MCF 10A (cell line): ENCODE data around the gene ARL14. TPM values are rescaled to one million over a fixed set of nuclear protein-coding genes. Genes with fewer than 3 reads are reported as not detected.

Experiments
- Bru-seq: library from RNA; stranded (reverse); fragments of 400-500 nt; gene quantifications from one replicate; lab custom pipeline; 2021; lab: Mats Ljungman, UMichigan
- BruChase-seq, 2 experiments: library from RNA; stranded (reverse); fragments of 400-500 nt; gene quantifications; one replicate each; lab custom pipeline; 2021; lab: Mats Ljungman, UMichigan
- BruUV-seq: library from RNA; stranded (reverse); fragments of 400-500 nt; replicated peaks from 2 replicates; lab custom pipeline; 2021; lab: Mats Ljungman, UMichigan
- CTCF ChIA-PET: fragments of 300-600 bp; sonication (Branson Sonifier 250); formaldehyde crosslinking; extraction: SDS; loops from one replicate; lab custom pipeline; 2021; ENCODE audit warnings: antibody characterized with exemption, inconsistent platforms; lab: Yijun Ruan, JAX
- POLR2A ChIA-PET: fragments of 300-600, 350-650 bp; sonication (Branson Sonifier 250); formaldehyde crosslinking; extraction: SDS; loops from one replicate; lab custom pipeline; 2020; ENCODE audit warnings: antibody characterized with exemption, inconsistent platforms; lab: Yijun Ruan, JAX
- DNase-seq: peaks from one replicate; pipeline ENCODE4 v3.0.0-alpha.2; 2018; ENCODE audit not compliant: unreplicated experiment
- H3K27ac Mint-ChIP-seq: one replicate; pipeline ENCODE4 v1.8.0; 2022; ENCODE audit warnings: mild to moderate bottlenecking, low read depth, mixed read lengths; ENCODE audit not compliant: unreplicated experiment
- H3K27me3 Mint-ChIP-seq: one replicate; pipeline ENCODE4 v1.8.0; 2022; ENCODE audit warnings: mixed read lengths; ENCODE audit not compliant: insufficient read depth, unreplicated experiment
- H3K36me3 Mint-ChIP-seq: one replicate; pipeline ENCODE4 v1.8.0; 2022; ENCODE audit warnings: mild to moderate bottlenecking, moderate library complexity, mixed read lengths; ENCODE audit not compliant: insufficient read depth, unreplicated experiment
- H3K4me1 Mint-ChIP-seq: one replicate; pipeline ENCODE4 v1.8.0; 2022; ENCODE audit warnings: mixed read lengths; ENCODE audit not compliant: insufficient read depth, unreplicated experiment
- H3K4me3 Mint-ChIP-seq: one replicate; pipeline ENCODE4 v1.8.0; 2022; ENCODE audit warnings: mild to moderate bottlenecking, moderate library complexity, mixed read lengths; ENCODE audit not compliant: unreplicated experiment
- H3K9me3 Mint-ChIP-seq: one replicate; pipeline ENCODE4 v1.8.0; 2022; ENCODE audit warnings: mixed read lengths; ENCODE audit not compliant: unreplicated experiment
- intact Hi-C: fragments of 100-400 bp; cut with micrococcal nuclease; formaldehyde crosslinking; loops from 2 replicates; pipeline ENCODE4 v1.14.1; 2022
- long read RNA-seq: library from polyadenylated mRNA; stranded (forward); transcript quantifications from one replicate; pipeline ENCODE4 v2.0.0, GENCODE V29; 2022
- total RNA-seq: library from RNA; stranded (reverse); gene quantifications from 2 replicates; pipeline ENCODE4 v1.2.3, GENCODE V29; 2022
- TF ChIP-seq, protein P1 (sequence below): fragments of 200-600 bp; IDR thresholded peaks from one replicate; pipeline ENCODE4 v1.8.0; 2022; ENCODE audit warnings: antibody characterized with exemption, mild to moderate bottlenecking; ENCODE audit not compliant: unreplicated experiment

Gene ARL14
- total RNA-seq (0.72 and 1.1 TPM in 2 replicates), Bru-seq, nascent RNA (percentile 60 among the genes with signal in this experiment), BruChase-seq, experiment 1, labeled RNA remaining after a 6-hour chase (percentile 47 among the genes with signal in this experiment), BruChase-seq, experiment 2, labeled RNA remaining after a 2-hour chase (percentile 73 among the genes with signal in this experiment)
- long read RNA-seq, transcript ARL14-201 (1 exons, 1,294 nt): major isoform, 5 of 5 reads
- long read RNA-seq, partial matches to known transcripts: 0 of 5 reads
- long read RNA-seq, other reads (novel, unspliced or antisense): 0 of 5 reads

DNA sequence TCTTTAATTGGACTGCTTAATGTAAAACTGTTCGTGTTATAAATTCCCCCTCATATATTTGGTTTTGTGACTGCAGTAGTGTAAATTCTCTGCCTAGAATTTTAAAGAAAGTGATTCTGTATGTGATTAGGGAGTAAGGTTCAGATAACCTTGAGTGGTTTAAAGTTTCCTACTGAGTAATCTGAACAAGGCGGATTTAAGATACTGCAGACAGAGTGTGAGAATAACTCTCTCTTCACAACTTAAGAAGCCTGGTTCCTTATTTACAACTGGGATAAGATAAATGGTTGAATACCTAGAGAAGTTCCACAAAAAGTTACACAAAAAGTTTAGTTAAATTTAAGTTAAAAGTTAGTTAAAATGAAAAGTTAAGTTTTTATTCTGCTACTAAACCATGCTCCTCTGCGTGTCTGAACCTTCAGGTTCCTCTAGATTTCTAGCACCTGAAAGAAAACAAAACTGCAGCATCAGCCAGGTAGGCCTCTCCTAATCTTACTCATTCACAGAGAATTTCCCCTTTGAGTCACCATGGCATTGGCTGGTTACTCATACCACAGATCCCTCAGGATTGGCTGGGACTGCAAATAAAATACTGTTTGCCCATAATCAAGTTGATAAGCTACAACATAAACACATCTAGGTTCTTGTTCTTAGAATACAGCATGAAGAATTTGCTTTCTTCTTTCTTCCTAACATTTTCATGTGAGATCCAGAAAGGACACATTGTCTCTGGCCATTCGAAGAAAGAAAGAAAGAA, at the start of gene ARL14:
TSS of gene ARL14 (plus strand) at position 614 of the 757 bp plus-strand sequence. CDS start 187 bp downstream, outside the sequence.
- H3K4me1 Mint-ChIP-seq: peaks cover 36% of the 10 kb centered on the region
- TF ChIP-seq, protein P1, sequence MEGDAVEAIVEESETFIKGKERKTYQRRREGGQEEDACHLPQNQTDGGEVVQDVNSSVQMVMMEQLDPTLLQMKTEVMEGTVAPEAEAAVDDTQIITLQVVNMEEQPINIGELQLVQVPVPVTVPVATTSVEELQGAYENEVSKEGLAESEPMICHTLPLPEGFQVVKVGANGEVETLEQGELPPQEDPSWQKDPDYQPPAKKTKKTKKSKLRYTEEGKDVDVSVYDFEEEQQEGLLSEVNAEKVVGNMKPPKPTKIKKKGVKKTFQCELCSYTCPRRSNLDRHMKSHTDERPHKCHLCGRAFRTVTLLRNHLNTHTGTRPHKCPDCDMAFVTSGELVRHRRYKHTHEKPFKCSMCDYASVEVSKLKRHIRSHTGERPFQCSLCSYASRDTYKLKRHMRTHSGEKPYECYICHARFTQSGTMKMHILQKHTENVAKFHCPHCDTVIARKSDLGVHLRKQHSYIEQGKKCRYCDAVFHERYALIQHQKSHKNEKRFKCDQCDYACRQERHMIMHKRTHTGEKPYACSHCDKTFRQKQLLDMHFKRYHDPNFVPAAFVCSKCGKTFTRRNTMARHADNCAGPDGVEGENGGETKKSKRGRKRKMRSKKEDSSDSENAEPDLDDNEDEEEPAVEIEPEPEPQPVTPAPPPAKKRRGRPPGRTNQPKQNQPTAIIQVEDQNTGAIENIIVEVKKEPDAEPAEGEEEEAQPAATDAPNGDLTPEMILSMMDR: no peak
- TSS peak; percentile 90 for BruUV-seq

DNA sequence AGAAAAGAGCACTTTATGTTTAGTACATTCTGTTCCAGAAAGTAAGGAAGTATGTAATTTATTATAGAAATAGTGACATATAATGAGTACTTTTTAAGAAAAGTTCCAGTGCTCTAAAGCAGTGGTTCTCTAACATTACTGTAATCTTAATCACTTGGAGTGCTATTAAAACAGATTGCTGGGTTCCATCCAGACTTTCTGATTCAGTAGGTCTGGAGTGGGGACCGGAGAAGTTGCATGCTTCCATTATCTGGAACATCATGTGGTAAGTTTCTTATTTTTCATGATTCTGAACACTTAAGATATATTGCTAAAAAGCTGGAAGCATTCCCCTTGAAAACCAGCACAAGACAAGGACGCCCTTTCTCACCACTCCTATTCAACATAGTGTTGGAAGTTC, 47.5 kb upstream of the ARL14 start:
- Mint-ChIP-seq H3K27me3 (no peaks in the 10 kb centered on the region), H3K9me3 (no peaks in the 10 kb centered on the region), H3K4me1 (no peaks in the 10 kb centered on the region), H3K4me3 (no peak overlapping the region), H3K36me3 (no peaks in the 10 kb centered on the region), H3K27ac (no peak overlapping the region)
- no TSS peak for BruUV-seq
- TF ChIP-seq, protein P1: no peak
- ChIA-PET POLR2A (no interaction called here), CTCF (no interaction called here)
- DNase-seq: no peak
- intact Hi-C loops: no loop called here

More for the DNA sequence above, at the start of gene ARL14:
- peaks cover 6% of the 10 kb centered on the region for H3K36me3 Mint-ChIP-seq
- DNase-seq: peak; percentile 91
- peak within 1 kb of the TSS; percentile 95 for H3K27ac Mint-ChIP-seq
- intact Hi-C loops: loop anchor here (5.0 to 10.0 kb wide), 2 partner anchors 78 to 109 kb away; partner anchors contain the start of genes KPNA4 and PPM1L
- peaks cover 6% of the 10 kb centered on the region for H3K9me3 Mint-ChIP-seq
- ChIA-PET CTCF (interaction anchor here (0.6 to 3.1 kb wide), 4 partner anchors 10 to 546 kb away, joined by 3 to 25 read pairs (median 4); no protein-coding TSS in a partner anchor), POLR2A (interaction anchor here (0.5 to 3.8 kb wide), 16 partner anchors 10 to 944 kb away, joined by 3 to 124 read pairs (median 4); partner anchors contain the start of genes KPNA4 and PPM1L)
- no peaks in the 10 kb centered on the region for H3K27me3 Mint-ChIP-seq
- H3K4me3 Mint-ChIP-seq: peak within 1 kb of the TSS; percentile 71

DNA sequence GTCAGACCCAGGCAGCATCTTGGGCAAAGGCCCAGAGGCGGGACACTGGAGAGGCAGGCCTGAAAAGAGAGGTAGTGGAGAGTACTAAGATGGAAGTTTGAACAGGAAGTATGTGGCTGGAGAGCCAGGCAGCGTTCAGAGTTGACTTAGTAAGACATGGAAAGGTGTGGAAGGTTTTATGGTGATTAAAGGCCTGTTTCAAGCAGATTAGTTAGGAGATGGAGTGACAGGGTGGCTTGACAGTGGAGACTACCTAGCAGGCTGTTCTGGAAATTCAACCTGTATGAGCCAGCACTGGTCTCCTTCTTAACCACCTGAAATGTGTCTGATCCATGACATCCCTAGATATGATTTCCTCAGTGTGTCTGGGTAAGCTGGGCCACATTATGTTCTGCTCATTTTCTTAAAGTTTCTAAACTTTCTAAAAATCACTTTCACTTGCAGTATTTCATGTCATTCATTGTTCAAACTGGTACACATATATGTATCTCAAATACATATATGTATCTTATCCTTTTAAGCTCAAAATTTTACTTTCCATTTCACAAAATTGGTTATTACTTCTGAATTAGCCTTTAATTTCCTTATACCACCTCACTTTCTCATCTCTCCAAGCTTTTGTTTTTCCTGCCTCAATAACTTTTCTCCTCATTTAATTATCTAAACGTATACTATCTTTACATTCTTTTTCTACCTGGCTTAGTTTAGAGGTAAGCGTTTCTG, 43.4 kb upstream of the ARL14 start:
- intact Hi-C loops: no loop called here
- TF ChIP-seq, protein P1: no peak
- DNase-seq: no peak
- no peaks in the 10 kb centered on the region for H3K27me3 Mint-ChIP-seq
- no TSS peak for BruUV-seq
- H3K4me3 Mint-ChIP-seq: no peak overlapping the region
- POLR2A ChIA-PET: no interaction called here
- no peak overlapping the region for H3K27ac Mint-ChIP-seq
- no peaks in the 10 kb centered on the region for H3K9me3 Mint-ChIP-seq
- CTCF ChIA-PET: interaction anchor here (0.6 to 0.7 kb wide), 2 partner anchors 53 to 126 kb away, joined by 3 read pairs; no protein-coding TSS in a partner anchor
- H3K36me3 Mint-ChIP-seq: no peaks in the 10 kb centered on the region
- H3K4me1 Mint-ChIP-seq: no peaks in the 10 kb centered on the region
